H1 (cell line): Measurements from ENCODE around the gene PNRC1. TPM values are rescaled to one million over a fixed set of nuclear protein-coding genes. Genes with fewer than 3 reads are reported as not detected.

Experiments used
- CTCF ChIA-PET: fragments of 300-600 bp; sonication (Branson Sonifier 250); formaldehyde crosslinking; loops from one replicate; lab custom pipeline; 2021; ENCODE audit not compliant: partially characterized antibody; lab: Charles Lee
- POLR2A ChIA-PET: fragments of 300-600 bp; sonication (Branson Sonifier 250); formaldehyde crosslinking; loops from one replicate; lab custom pipeline; 2021; ENCODE audit warnings: inconsistent platforms; ENCODE audit not compliant: partially characterized antibody; lab: Charles Lee
- DNase-seq, 2 experiments: peaks; one replicate each; pipeline versions ENCODE4 v3.0.0 to v3.0.0-alpha.2; 2010 to 2022; ENCODE audit warnings: low spot score in 2 of 2, low read depth in 1 of 2, mixed read lengths in 1 of 2
- FAIRE-seq: peaks from 2 replicates; lab custom pipeline; 2011; peaks lifted over from hg19 to GRCh38; lab: Jason Lieb, UNC
- H2AFZ ChIP-seq: 2 replicates; pipeline ENCODE4 v1.8.1; 2012; ENCODE audit warnings: low read length, inconsistent platforms
- H2AK5ac ChIP-seq: 2 replicates; pipeline ENCODE4 v1.6.1; 2013; ENCODE audit warnings: low read depth, low read length
- H2BK120ac ChIP-seq: replicated peaks from 2 replicates; pipeline ENCODE3; 2013; ENCODE audit warnings: low read depth, low read length, inconsistent platforms
- H2BK12ac ChIP-seq: 2 replicates; pipeline ENCODE4 v1.6.1; 2013; ENCODE audit warnings: low read depth, low read length
- H2BK15ac ChIP-seq: 2 replicates; pipeline ENCODE4 v1.6.1; 2013; ENCODE audit warnings: low read length
- H2BK20ac ChIP-seq: 2 replicates; pipeline ENCODE4 v1.6.1; 2013; ENCODE audit warnings: low read length
- H2BK5ac ChIP-seq: 2 replicates; pipeline ENCODE4 v1.6.1; 2013; ENCODE audit warnings: low read depth, low read length
- H3K14ac ChIP-seq: 2 replicates; pipeline ENCODE4 v1.6.1; 2013; ENCODE audit warnings: inconsistent platforms; ENCODE audit not compliant: insufficient read length
- H3K18ac ChIP-seq: 2 replicates; pipeline ENCODE4 v1.6.1; 2013; ENCODE audit warnings: low read length; ENCODE audit errors: extremely low read depth
- H3K23ac ChIP-seq: 2 replicates; pipeline ENCODE4 v1.6.1; 2013; ENCODE audit warnings: inconsistent platforms; ENCODE audit not compliant: insufficient read length
- H3K23me2 ChIP-seq: 2 replicates; pipeline ENCODE4 v1.6.1; 2013; ENCODE audit warnings: low read depth, low read length
- H3K27ac ChIP-seq: 2 replicates; pipeline ENCODE4 v1.6.1; 2011; ENCODE audit warnings: low read depth, low read length, inconsistent platforms
- H3K27me3 ChIP-seq, 4 experiments: replicated peaks in 1 of 4; 1 replicate in 1 of 4; 2 replicates in 3 of 4; pipeline versions ENCODE4 v1.6.1 to v1.8.1; 2011 to 2013; ENCODE audit warnings: low read length in 3 of 4, mild to moderate bottlenecking in 3 of 4, inconsistent platforms in 2 of 4, mixed read lengths in 2 of 4, moderate library complexity in 1 of 4; ENCODE audit not compliant: control insufficient read depth in 3 of 4, insufficient read depth in 3 of 4; ENCODE audit errors: extremely low read depth in 1 of 4
- H3K36me3 ChIP-seq, 4 experiments: 2 replicates each; pipeline versions ENCODE4 v1.6.1 to v1.8.1; 2011 to 2013; ENCODE audit warnings: mild to moderate bottlenecking in 4 of 4, low read length in 3 of 4, moderate library complexity in 2 of 4, control low read depth in 1 of 4, inconsistent platforms in 1 of 4; ENCODE audit not compliant: insufficient read depth in 4 of 4, control insufficient read depth in 2 of 4
- H3K4ac ChIP-seq: replicated peaks from 2 replicates; pipeline ENCODE3; 2013; ENCODE audit warnings: low read length, low read depth, mixed read lengths, inconsistent platforms; ENCODE audit not compliant: insufficient read length
- H3K4me1 ChIP-seq, 4 experiments: replicated peaks in 1 of 4; 1 replicate in 1 of 4; 2 replicates in 3 of 4; pipeline versions ENCODE4 v1.6.1 to v1.8.1; 2011 to 2013; ENCODE audit warnings: low read length in 3 of 4, inconsistent platforms in 2 of 4, mixed read lengths in 1 of 4; ENCODE audit not compliant: insufficient read depth in 4 of 4, control insufficient read depth in 3 of 4
- H3K4me2 ChIP-seq, 2 experiments: 2 replicates each; pipeline versions ENCODE4 v1.6.1 to v1.8.1; 2011 to 2013; ENCODE audit warnings: low read depth in 2 of 2, low read length in 2 of 2, control low read depth in 1 of 2, inconsistent platforms in 1 of 2, mild to moderate bottlenecking in 1 of 2; ENCODE audit not compliant: insufficient read depth in 1 of 2
- H3K4me3 ChIP-seq, 4 experiments: fragments of 200-600, 300-600 bp in 1 of 4; sonication (generic), shearing (Covaris generic), sonication (Bioruptor Twin) in 1 of 4; 2 replicates each; pipeline versions ENCODE4 v1.5.1 to v1.8.1; 2011 to 2016; ENCODE audit warnings: low read length in 4 of 4, low read depth in 3 of 4, control low read depth in 2 of 4, inconsistent platforms in 2 of 4, mild to moderate bottlenecking in 2 of 4, mixed read lengths in 1 of 4, moderate library complexity in 1 of 4; ENCODE audit not compliant: insufficient read depth in 2 of 4; ENCODE audit errors: extremely low read depth in 1 of 4
- H3K56ac ChIP-seq: replicated peaks from 2 replicates; pipeline ENCODE3; 2013; ENCODE audit warnings: low read depth, mild to moderate bottlenecking, mixed read lengths, low read length, inconsistent platforms; ENCODE audit not compliant: insufficient read length
- H3K79me1 ChIP-seq: 2 replicates; pipeline ENCODE4 v1.6.1; 2013; ENCODE audit warnings: low read depth, low read length, control low read depth
- H3K79me2 ChIP-seq, 2 experiments: 2 replicates each; pipeline versions ENCODE4 v1.6.1 to v1.8.1; 2012 to 2013; ENCODE audit warnings: low read length in 2 of 2, mild to moderate bottlenecking in 2 of 2, inconsistent platforms in 1 of 2; ENCODE audit not compliant: insufficient read depth in 2 of 2, control insufficient read depth in 1 of 2
- H3K9ac ChIP-seq, 4 experiments: replicated peaks in 1 of 4; 1 replicate in 1 of 4; 2 replicates in 3 of 4; pipeline versions ENCODE4 v1.6.1 to v1.8.1; 2011 to 2013; ENCODE audit warnings: low read depth in 3 of 4, low read length in 3 of 4, control low read depth in 2 of 4, mild to moderate bottlenecking in 2 of 4, moderate library complexity in 2 of 4, inconsistent platforms in 1 of 4; ENCODE audit errors: extremely low read depth in 1 of 4
- H3K9me3 ChIP-seq, 2 experiments: 2 replicates each; pipeline versions ENCODE4 v1.6.1 to v1.8.1; 2012 to 2013; ENCODE audit warnings: mild to moderate bottlenecking in 2 of 2, moderate library complexity in 2 of 2, control low read depth in 1 of 2, inconsistent platforms in 1 of 2, low read depth in 1 of 2, low read length in 1 of 2, mixed read lengths in 1 of 2; ENCODE audit not compliant: insufficient read depth in 2 of 2
- H4K20me1 ChIP-seq, 2 experiments: replicated peaks in 1 of 2; 2 replicates each; pipeline versions ENCODE3 to v1.8.1; 2011 to 2013; ENCODE audit warnings: inconsistent platforms in 2 of 2, low read length in 2 of 2, mild to moderate bottlenecking in 1 of 2; ENCODE audit not compliant: insufficient read depth in 2 of 2, control insufficient read depth in 1 of 2
- H4K5ac ChIP-seq: 2 replicates; pipeline ENCODE4 v1.6.1; 2013; ENCODE audit warnings: low read length, low read depth, mixed read lengths, inconsistent platforms; ENCODE audit not compliant: insufficient read length
- H4K8ac ChIP-seq: 2 replicates; pipeline ENCODE4 v1.8.0; 2013; ENCODE audit warnings: mild to moderate bottlenecking, moderate library complexity, low read length, inconsistent platforms; ENCODE audit not compliant: insufficient read depth; ENCODE audit errors: extremely low read depth
- H4K91ac ChIP-seq: replicated peaks from 2 replicates; pipeline ENCODE3; 2013; ENCODE audit warnings: low read length, mixed read lengths, inconsistent platforms; ENCODE audit not compliant: insufficient read length
- BACH1 ChIP-seq: IDR thresholded peaks from 2 replicates; pipeline ENCODE4 v1.6.1; 2012; ENCODE audit warnings: low read length, improper control_type of control experiment
- BCL11A ChIP-seq, 2 experiments: IDR thresholded peaks; one replicate each; pipeline ENCODE4 v1.6.1; 2011; ENCODE audit warnings: low read depth in 2 of 2, low read length in 2 of 2, mild to moderate bottlenecking in 2 of 2
- CBX5 ChIP-seq: fragments of 300-800, 300-1000 bp; sonication (generic); IDR thresholded peaks from 2 replicates; pipeline ENCODE4 v1.7.1; 2016; ENCODE audit warnings: antibody characterized with exemption, low read length, low read depth
- CHD1 ChIP-seq: IDR thresholded peaks from 2 replicates; pipeline ENCODE4 v1.6.1; 2012; ENCODE audit warnings: low read depth, low read length, improper control_type of control experiment
- JUN ChIP-seq: IDR thresholded peaks from 2 replicates; pipeline ENCODE4 v1.6.1; 2011; ENCODE audit warnings: low read depth, mild to moderate bottlenecking, improper control_type of control experiment, low read length
- KDM4A ChIP-seq: IDR thresholded peaks from one replicate; pipeline ENCODE4 v1.7.1; 2012; ENCODE audit warnings: low read depth, mild to moderate bottlenecking, moderate library complexity, low read length, inconsistent platforms; ENCODE audit not compliant: severe bottlenecking
- NRF1 ChIP-seq: IDR thresholded peaks from 2 replicates; pipeline ENCODE4 v1.6.1; 2011; ENCODE audit warnings: mild to moderate bottlenecking, low read depth, low read length, improper control_type of control experiment
- POU5F1 ChIP-seq: IDR thresholded peaks from 2 replicates; pipeline ENCODE4 v1.6.1; 2011; ENCODE audit warnings: low read depth, mild to moderate bottlenecking, low read length, moderate library complexity
- RBBP5 ChIP-seq: IDR thresholded peaks from 2 replicates; pipeline ENCODE4 v1.7.1; 2012; ENCODE audit warnings: low read depth, mild to moderate bottlenecking, inconsistent platforms, low read length, moderate library complexity, borderline replicate concordance
- RXRA ChIP-seq: IDR thresholded peaks from 2 replicates; pipeline ENCODE4 v1.6.1; 2011; ENCODE audit warnings: low read depth, mild to moderate bottlenecking, low read length, moderate library complexity; ENCODE audit not compliant: insufficient read depth
- SRF ChIP-seq: IDR thresholded peaks from 2 replicates; pipeline ENCODE4 v1.6.1; 2011; ENCODE audit warnings: mild to moderate bottlenecking, low read depth, low read length, moderate library complexity
- SUZ12 ChIP-seq: fragments of 200-600 bp; sonication (generic); IDR thresholded peaks from 2 replicates; pipeline ENCODE4 v1.6.1; 2012; ENCODE audit warnings: mild to moderate bottlenecking, inconsistent platforms, low read length, moderate library complexity, mixed read lengths
- WGBS, 2 experiments: shearing (Covaris generic) in 1 of 2; methylation state at CpG; one replicate each; pipeline versions ENCODE4 v1.1.6 to v1.1.7; 2013 to 2015; ENCODE audit warnings: low lambda C conversion rate in 2 of 2, mixed read lengths in 2 of 2, inconsistent platforms in 1 of 2, low coverage in 1 of 2, missing lambda C conversion rate in 1 of 2; ENCODE audit not compliant: insufficient replicate concordance in 2 of 2, insufficient coverage in 1 of 2, insufficient read length in 1 of 2; ENCODE audit errors: extremely low coverage in 1 of 2, missing lambda C conversion rate in 1 of 2; 5-methylcytosine and 5-hydroxymethylcytosine counted together
- polyA plus RNA-seq, 7 experiments: library from polyadenylated mRNA; depleted of rRNA in 3 of 7; stranded (reverse) in 5 of 7; unstranded in 2 of 7; fragments of >200 nt in 5 of 7; fragments of 200-250 nt in 2 of 7; gene quantifications; 1 replicate in 5 of 7; 2 replicates in 1 of 7; 4 replicates in 1 of 7; pipeline versions ENCODE4 v1.2.1 to v1.2.3, GENCODE V29; 2011 to 2013; ENCODE audit warnings: missing spikeins in 2 of 7, mixed read lengths in 2 of 7
- total RNA-seq: library from RNA; stranded (reverse); fragmentation: NEBNext Ultra II Directional; extraction: Animal tissue kit (Norgen Biotek cat#: 25700); gene quantifications from 2 replicates; pipeline ENCODE4 v1.2.1, GENCODE V29; 2021
- TF ChIP-seq, protein P1 (sequence below): IDR thresholded peaks from 2 replicates; pipeline ENCODE4 v1.6.1; 2011; ENCODE audit warnings: low read length, improper control_type of control experiment

PNRC1 gene
- total and polyA plus RNA-seq, 2 of the 8 experiments (the other 6 are each of a cell fraction or from before 2014, with no cell fraction given) = 6.3 to 48.5 TPM

DNA sequence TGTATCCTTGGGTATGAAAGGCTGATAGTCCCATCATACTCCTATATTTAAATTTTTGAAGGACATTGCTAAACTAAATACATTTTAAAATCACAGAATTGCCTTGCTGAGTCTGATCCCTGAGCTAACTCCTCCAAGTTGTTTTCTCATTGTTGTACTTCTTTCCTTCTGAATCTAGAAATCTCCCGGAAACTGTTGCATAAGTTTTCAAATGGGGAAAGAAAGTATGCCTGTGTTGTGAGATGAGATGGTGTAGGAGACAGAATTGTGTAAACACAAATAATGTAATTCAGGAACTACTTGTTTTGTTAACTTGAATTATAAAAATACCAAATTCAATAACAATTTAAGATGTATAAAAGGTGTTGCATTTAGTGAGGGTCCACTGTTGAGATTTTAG is 7.3 kb downstream of the PNRC1 start:
- Histone ChIP-seq H3K56ac (no peak overlapping the region), H3K4me2 (no peak overlapping the region), H4K8ac (no peak overlapping the region), H3K14ac (no peak overlapping the region), H2BK15ac (no peak overlapping the region), H3K79me1 (no peaks in the 10 kb centered on the region), H3K23me2 (no peaks in the 10 kb centered on the region; the same call in 1 of the 2 replicates), H2AK5ac (no peak overlapping the region), H2BK12ac (no peak overlapping the region), H4K91ac (no peak overlapping the region), H4K20me1 (peaks cover 6% of the 10 kb centered on the region in 2 experiments), H3K18ac (no peak overlapping the region), H2AFZ (no peak overlapping the region), H3K36me3 (peaks cover 0 to 19% (median 3%) of the 10 kb centered on the region in 4 experiments; a peak in 2 of 8 replicates), H3K79me2 (peaks cover 2 to 15% of the 10 kb centered on the region in 2 experiments; a peak in 3 of 4 replicates), H3K27me3 (no peaks in the 10 kb centered on the region), H2BK120ac (no peak overlapping the region), H3K27ac (no peak overlapping the region), H3K4ac (no peak overlapping the region), H4K5ac (no peak overlapping the region), H3K4me3 (no peak overlapping the region), H3K9me3 (no peaks in the 10 kb centered on the region), H2BK5ac (no peak overlapping the region), H3K4me1 (peaks cover 6 to 20% (median 10%) of the 10 kb centered on the region in 4 experiments), H2BK20ac (no peak overlapping the region), H3K9ac (no peak overlapping the region), H3K23ac (no peak overlapping the region)
- DNase-seq (no peak), FAIRE-seq (no peak)
- ChIA-PET CTCF (interaction anchor here (0.9 to 4.6 kb wide), 2 partner anchors 88 to 105 kb away, joined by 3 to 27 read pairs; no protein-coding TSS in a partner anchor), POLR2A (no interaction called here)
- 85% methylated on average over 1 of the region's 1 CpG; no CpG with 5 or more reads in 1 of the 2 experiments for WGBS, 2 experiments
- no peak for TF ChIP-seq POU5F1
- no peak for TF ChIP-seq BCL11A (IDR thresholded peaks at IDR 0.05; ENCODE audit: low read depth in 2 of 2, low read length in 2 of 2)
- no peak for TF ChIP-seq BACH1
- TF ChIP-seq, protein P1, sequence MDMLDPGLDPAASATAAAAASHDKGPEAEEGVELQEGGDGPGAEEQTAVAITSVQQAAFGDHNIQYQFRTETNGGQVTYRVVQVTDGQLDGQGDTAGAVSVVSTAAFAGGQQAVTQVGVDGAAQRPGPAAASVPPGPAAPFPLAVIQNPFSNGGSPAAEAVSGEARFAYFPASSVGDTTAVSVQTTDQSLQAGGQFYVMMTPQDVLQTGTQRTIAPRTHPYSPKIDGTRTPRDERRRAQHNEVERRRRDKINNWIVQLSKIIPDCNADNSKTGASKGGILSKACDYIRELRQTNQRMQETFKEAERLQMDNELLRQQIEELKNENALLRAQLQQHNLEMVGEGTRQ = no peak
- no peak for TF ChIP-seq SUZ12
- TF ChIP-seq NRF1 = no peak
- no peak for TF ChIP-seq JUN
- no peak for TF ChIP-seq CBX5
- no peak for TF ChIP-seq RBBP5
- no peak for TF ChIP-seq RXRA
- no peak for TF ChIP-seq SRF
- no peak for TF ChIP-seq CHD1
- no peak for TF ChIP-seq KDM4A
